Mucosa of descending colon (tissue), 3 donors: ENCODE data around the gene APRT. TPM values are rescaled to one million over a fixed set of nuclear protein-coding genes. Genes with fewer than 3 reads are reported as not detected.
A peak's percentile ranks its signal among the peaks of the same experiment; 100 is the strongest.

Experiments used
- ATAC-seq: fragments of 200-7000 bp; cut with Tn5 transposase; one replicate; pipeline ENCODE4 v1.9.1; 2020; ENCODE audit warnings: mild to moderate bottlenecking, moderate library complexity
- DNase-seq, 3 donors: peaks; one replicate each; pipeline ENCODE4 v3.0.0-alpha.2; 2020
- H3K36me3 ChIP-seq: fragments of 200-600 bp; one replicate; pipeline ENCODE4 v1.8.0; 2021; ENCODE audit warnings: low read depth, mild to moderate bottlenecking
- H3K4me1 ChIP-seq: fragments of 200-600 bp; one replicate; pipeline ENCODE4 v1.8.0; 2021; ENCODE audit warnings: low read depth, mild to moderate bottlenecking
- H3K4me3 ChIP-seq: fragments of 200-600 bp; one replicate; pipeline ENCODE4 v1.8.0; 2021; ENCODE audit warnings: mild to moderate bottlenecking
- H3K9me3 ChIP-seq: fragments of 200-600 bp; one replicate; pipeline ENCODE4 v1.8.0; 2021; ENCODE audit warnings: mild to moderate bottlenecking
- intact Hi-C, 2 donors: fragments of 100-400 bp; cut with DNase I in 1 of 2; cut with micrococcal nuclease in 1 of 2; formaldehyde crosslinking; loops; one replicate each; pipeline versions ENCODE4 v1.11.0 to v1.11.1; 2022; cut with DNase I, micrococcal nuclease
- total RNA-seq, 3 donors: library from RNA; stranded (reverse); fragmentation: NEBNext Ultra II Directional in 2 of 3; extraction: Animal tissue kit (Norgen Biotek cat#: 25700) in 2 of 3; gene quantifications; one replicate each; pipeline versions ENCODE4 v1.2.1 to v1.2.4, GENCODE V29; 2021 to 2023
- TF ChIP-seq, protein P1 (sequence below): fragments of 200-600 bp; IDR thresholded peaks from one replicate; pipeline ENCODE4 v1.8.0; 2022; ENCODE audit warnings: antibody characterized with exemption, mild to moderate bottlenecking
- donor health status: DM: no; HTN: no; CAD: no; lungs with moderate emphysema.
- donor health status: DM: no; HTN: no; CAD: no.
- donor health status: DM: no; HTN: yes; CAD: no.

The APRT gene
- total RNA-seq, 3 donors from 2014 or later, result 76.5 to 185 (median 113) TPM

DNA sequence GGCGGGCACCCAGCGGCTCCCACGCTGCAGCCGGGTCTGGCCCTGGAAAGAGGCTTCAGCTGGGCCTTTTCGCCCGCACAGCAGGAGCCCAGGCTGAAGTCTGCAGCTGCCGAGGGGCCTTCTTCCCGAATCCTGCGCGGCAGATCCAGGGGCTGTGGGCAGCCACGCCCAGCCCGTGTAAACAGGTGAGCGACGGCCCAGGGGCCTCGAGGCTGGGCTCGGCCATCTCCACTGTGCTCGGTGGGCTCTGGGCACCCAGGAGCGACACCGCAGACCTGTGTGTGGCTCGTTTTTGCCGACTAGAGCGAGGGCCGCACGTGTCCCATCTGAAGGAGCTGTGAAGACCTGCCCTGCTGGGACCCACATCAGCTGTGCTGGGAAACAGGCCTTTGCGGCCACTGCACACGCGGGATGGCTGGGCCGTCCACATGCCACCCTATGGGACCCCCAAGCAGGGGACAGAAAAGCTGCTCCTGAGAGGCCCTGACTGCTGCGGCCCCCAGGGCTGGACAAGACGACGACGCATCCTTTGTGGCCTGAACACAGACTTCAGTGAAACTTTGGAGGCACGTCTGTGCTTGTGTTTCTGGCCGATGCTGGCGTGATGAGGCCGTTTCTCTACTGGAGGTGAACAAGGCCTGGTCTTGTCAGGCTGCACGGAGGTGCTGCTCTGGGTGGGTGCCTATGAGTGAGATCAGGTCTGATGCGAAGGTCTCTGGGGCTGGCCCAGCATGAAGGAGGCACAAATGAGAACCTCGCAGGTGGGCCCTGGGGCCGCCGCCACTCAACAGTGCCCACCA, 5.2 kb upstream of the APRT start:
- Histone ChIP-seq H3K4me3 (no peak overlapping the region), H3K4me1 (peaks cover 11% of the 10 kb centered on the region), H3K9me3 (no peaks in the 10 kb centered on the region), H3K36me3 (no peaks in the 10 kb centered on the region)
- no peak for ATAC-seq
- DNase-seq, result no peak
- intact Hi-C loops, result no loop called here
- TF ChIP-seq, protein P1, sequence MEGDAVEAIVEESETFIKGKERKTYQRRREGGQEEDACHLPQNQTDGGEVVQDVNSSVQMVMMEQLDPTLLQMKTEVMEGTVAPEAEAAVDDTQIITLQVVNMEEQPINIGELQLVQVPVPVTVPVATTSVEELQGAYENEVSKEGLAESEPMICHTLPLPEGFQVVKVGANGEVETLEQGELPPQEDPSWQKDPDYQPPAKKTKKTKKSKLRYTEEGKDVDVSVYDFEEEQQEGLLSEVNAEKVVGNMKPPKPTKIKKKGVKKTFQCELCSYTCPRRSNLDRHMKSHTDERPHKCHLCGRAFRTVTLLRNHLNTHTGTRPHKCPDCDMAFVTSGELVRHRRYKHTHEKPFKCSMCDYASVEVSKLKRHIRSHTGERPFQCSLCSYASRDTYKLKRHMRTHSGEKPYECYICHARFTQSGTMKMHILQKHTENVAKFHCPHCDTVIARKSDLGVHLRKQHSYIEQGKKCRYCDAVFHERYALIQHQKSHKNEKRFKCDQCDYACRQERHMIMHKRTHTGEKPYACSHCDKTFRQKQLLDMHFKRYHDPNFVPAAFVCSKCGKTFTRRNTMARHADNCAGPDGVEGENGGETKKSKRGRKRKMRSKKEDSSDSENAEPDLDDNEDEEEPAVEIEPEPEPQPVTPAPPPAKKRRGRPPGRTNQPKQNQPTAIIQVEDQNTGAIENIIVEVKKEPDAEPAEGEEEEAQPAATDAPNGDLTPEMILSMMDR, result no peak

DNA sequence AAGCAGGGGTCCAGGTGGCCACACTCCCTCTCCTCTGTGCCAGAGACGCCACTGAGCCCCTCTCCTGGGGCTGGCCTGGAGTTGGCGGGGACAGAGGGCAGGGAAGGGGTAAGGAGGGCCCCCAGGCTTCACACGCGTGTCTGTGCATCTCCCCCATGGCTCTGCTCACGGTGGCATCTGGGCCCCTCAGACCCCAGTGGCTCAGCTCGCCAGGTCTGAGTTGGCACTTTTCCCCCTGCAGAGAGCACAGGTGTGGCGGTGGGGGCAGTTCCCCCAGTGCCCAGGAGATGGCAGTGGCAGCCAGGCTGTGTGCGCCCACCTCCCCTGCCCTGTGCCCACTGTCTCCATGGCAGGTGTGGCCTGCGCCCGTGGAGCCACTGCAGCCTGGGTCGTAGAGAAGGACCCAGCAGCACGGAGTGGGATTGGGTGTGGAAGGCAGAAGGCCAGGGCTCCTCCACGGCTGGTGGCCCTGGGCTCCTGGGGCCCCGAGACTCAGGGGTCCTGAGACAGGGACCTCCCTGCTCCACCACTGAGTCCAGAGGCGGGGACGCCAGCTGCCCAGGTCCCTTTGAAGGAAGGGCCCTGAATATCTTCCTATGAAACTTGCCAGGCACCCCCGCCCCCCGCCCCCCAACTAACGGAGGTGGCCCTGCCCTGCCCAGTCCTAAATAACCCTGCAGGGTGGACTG, 4.3 kb upstream of the APRT start:
- peak; percentile 58 to 73 (median 63) for DNase-seq
- TF ChIP-seq, protein P1, result peak; percentile 76
- H3K4me1 ChIP-seq, result peaks cover 13% of the 10 kb centered on the region
- no peak for ATAC-seq
- no peaks in the 10 kb centered on the region for H3K36me3 ChIP-seq
- H3K4me3 ChIP-seq, result no peak overlapping the region
- H3K9me3 ChIP-seq, result no peaks in the 10 kb centered on the region
- intact Hi-C loops, result no loop called here

DNA sequence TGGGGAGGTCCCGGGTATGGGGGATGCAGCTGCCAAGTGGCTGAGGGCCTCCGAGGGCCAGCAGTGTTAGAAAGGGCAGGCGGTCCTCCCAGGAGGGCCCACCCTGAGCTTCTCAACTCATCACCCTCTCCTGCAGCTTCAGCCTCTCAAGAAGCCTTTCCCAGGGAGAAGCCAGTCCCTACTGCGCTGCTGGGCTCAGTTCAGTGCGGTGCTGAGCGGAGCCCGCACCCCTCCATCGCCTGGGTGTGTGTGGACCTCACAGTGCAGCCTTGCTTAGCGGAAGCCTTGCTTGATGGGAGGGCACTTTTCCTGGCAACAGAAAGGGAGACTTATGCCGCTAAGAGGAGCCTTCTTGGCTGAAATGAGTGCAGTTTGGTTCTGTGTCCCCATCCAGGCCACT, 3.5 kb upstream of the APRT start:
- peaks cover 21% of the 10 kb centered on the region for H3K4me1 ChIP-seq
- intact Hi-C loops, result no loop called here
- H3K9me3 ChIP-seq, result no peaks in the 10 kb centered on the region
- H3K4me3 ChIP-seq, result no peak overlapping the region
- TF ChIP-seq, protein P1, result no peak
- H3K36me3 ChIP-seq, result no peaks in the 10 kb centered on the region
- DNase-seq (peak in 1 of 3 donors; percentile 39), ATAC-seq (no peak)

DNA sequence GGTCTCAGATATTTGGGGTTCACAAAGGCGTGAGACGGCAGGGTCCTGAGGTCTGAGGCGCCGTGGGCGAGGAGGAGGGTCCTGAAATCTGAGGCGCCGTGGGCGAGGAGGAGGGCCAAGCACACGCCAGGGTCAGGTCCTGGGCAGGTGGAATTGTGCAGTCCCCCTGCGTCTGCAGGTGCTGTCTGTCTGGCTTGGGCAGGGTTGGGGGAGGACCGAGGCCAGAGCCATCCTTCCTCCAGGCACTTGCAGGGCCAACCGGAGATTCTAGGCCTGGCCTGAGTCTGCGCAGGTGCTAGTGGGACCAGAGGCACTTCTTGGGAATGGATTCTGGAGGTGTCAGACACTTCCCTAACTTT, 2.4 kb upstream of the APRT start:
- ATAC-seq, result no peak
- no peak for DNase-seq
- TF ChIP-seq, protein P1, result no peak
- peaks cover 25% of the 10 kb centered on the region for H3K4me1 ChIP-seq
- no peaks in the 10 kb centered on the region for H3K36me3 ChIP-seq
- no peaks in the 10 kb centered on the region for H3K9me3 ChIP-seq
- intact Hi-C loops, result no loop called here
- no peak overlapping the region for H3K4me3 ChIP-seq

DNA sequence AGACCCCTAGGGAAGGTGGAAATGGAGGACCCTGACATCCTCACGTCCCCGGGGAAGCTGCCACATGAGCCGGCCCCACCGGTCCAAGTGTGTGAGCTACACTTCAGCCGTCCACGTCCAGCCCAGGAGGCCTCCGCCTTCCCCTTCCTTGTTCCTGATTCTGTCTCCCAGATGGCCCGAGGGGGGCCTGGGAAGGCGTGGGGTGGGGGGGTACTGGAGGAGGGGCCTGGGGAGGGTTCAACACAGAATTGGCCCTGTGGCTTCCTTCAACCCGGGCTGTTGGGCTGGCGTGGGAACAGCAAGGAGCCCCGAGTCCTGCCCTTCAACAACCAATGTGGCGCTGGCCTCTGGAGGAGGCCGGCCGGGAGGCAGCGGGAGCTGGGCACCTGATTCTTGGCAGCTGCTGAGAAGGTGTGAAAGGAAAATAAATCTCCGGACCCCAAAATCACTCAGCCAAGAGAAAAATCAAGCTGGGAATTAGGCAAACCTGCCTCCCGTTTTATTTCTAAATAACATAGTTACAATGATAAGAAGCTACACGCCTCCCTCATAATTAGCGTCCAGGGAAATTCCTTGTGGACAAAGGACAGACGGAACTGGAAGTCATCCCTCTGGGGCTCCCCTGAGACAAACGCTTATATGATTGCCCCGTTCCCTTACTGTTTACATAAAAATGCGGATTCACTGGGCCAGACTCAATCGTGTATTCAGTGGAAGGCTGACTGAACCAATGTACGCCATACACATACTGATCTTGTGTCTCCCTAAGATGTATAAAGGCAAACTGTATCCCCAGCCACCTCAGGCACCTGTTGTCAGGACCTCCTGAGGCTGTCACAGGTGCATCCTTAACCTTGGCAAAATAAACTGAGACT, 1.8 kb upstream of the APRT start:
- Histone ChIP-seq H3K9me3 (no peaks in the 10 kb centered on the region), H3K36me3 (no peaks in the 10 kb centered on the region), H3K4me1 (peaks cover 25% of the 10 kb centered on the region), H3K4me3 (no peak overlapping the region)
- intact Hi-C loops, result no loop called here
- DNase-seq (peak in 1 of 3 donors; percentile 46), ATAC-seq (peak; percentile 2)
- TF ChIP-seq, protein P1, result no peak
